Measurements from ENCODE around the gene SMAD6. TPM values are rescaled to one million over a fixed set of nuclear protein-coding genes. Genes with fewer than 3 reads are reported as not detected.

SMAD6 gene
- total and polyA plus RNA-seq, 2 of the 4 experiments (the other 2 are of a cell fraction), result 4.8 to 8.5 TPM

GRCh38 chr15:66780973-66781718, 79.1 kb downstream of the SMAD6 start:
- Histone ChIP-seq H3K27ac (ENCODE audit: insufficient read depth, low read length) (peak overlapping the region; percentile 55; the same call in 1 of the 2 replicates), H2AK5ac (ENCODE audit: low read depth, low read length) (peak overlapping the region; percentile 98), H2BK5ac (ENCODE audit: low read depth, low read length, poor library complexity, severe bottlenecking) (peak overlapping the region; percentile 95), H3K9ac (ENCODE audit: low read depth, low read length) (no peak overlapping the region), H3K27me3 (ENCODE audit: control insufficient read depth, insufficient read depth, low read length) (no peaks in the 10 kb centered on the region), H4K8ac (ENCODE audit: low read depth in 2 of 2, low read length in 2 of 2) (peak overlapping the region; percentile 66 to 95; a peak in 3 of 4 replicates), H3K4ac (ENCODE audit: low read depth, low read length) (peak overlapping the region; percentile 94), H3K4me1 (ENCODE audit: control insufficient read depth, insufficient read depth, low read length) (peaks cover 55% of the 10 kb centered on the region), H3K18ac (ENCODE audit: low read depth, low read length) (no peak overlapping the region), H3K36me3 (ENCODE audit: control insufficient read depth, insufficient read depth, low read length) (peaks cover 5% of the 10 kb centered on the region; the same call in 1 of the 2 replicates), H4K5ac (ENCODE audit: low read depth, low read length) (no peak overlapping the region), H4K91ac (ENCODE audit: insufficient read depth, low read depth, low read length) (peak overlapping the region; percentile 98), H4K20me1 (ENCODE audit: insufficient read depth, low read length) (no peaks in the 10 kb centered on the region), H2BK120ac (ENCODE audit: low read depth, low read length) (peak overlapping the region; percentile 94), H3K56ac (ENCODE audit: extremely low read depth, insufficient read depth, low read length) (no peak overlapping the region), H3K9me1 (ENCODE audit: insufficient read depth, low read length) (peaks cover 54% of the 10 kb centered on the region), H3K4me3 (ENCODE audit: insufficient read depth, low read depth, low read length) (no peak overlapping the region), H3K23ac (ENCODE audit: low read depth, low read length) (no peak overlapping the region), H2BK15ac (ENCODE audit: low read depth, low read length) (peak overlapping the region; percentile 97; the same call in 2 of the 3 replicates), H3K4me2 (ENCODE audit: low read depth, low read length) (no peak overlapping the region), H2AK9ac (replicated peaks; ENCODE audit: low read depth, low read length, poor library complexity) (peak overlapping the region; percentile 93), H3K79me1 (ENCODE audit: low read depth in 1 of 2, low read length in 2 of 2) (peaks cover 34 to 84% of the 10 kb centered on the region in 2 experiments), H2BK20ac (ENCODE audit: low read depth, low read length) (peak overlapping the region; percentile 93), H3K14ac (replicated peaks; ENCODE audit: low read depth, low read length) (peak overlapping the region; percentile 40; the same call in 1 of the 2 replicates), H2AFZ (replicated peaks; ENCODE audit: low read length, poor library complexity) (peak overlapping the region; percentile 43), H3K9me3 (ENCODE audit: control insufficient read depth, insufficient read depth, low read length) (no peaks in the 10 kb centered on the region)
- in situ Hi-C loops (cut with MboI; ENCODE audit: low sequenced_read_pairs) (no loop called here), dilution Hi-C loops (cut with HindIII; ENCODE audit: low sequenced_read_pairs, unreplicated experiment) (no loop called here), intact Hi-C loops (cut with micrococcal nuclease) (no loop called here)
- POLR2A ChIA-PET (ENCODE audit: unreplicated experiment), result no interaction called here
- CTCF ChIA-PET, result interaction anchor here (0.8 kb wide), 1 partner anchor 1251 kb away, joined by 3 read pairs; the partner anchor contains the start of gene HACD3
- no TSS peak for BruUV-seq (replicated peaks)
- no peak for DNase-seq
- no peak for ATAC-seq (ENCODE audit: low read depth)
- WGBS, 2 experiments (ENCODE audit: extremely low coverage in 2 of 2, insufficient read length in 1 of 2), result 99% methylated on average over 48 of the region's 73 CpGs; no CpG with 5 or more reads in 1 of the 2 experiments
- TF ChIP-seq USF2 (IDR thresholded peaks at IDR 0.05; ENCODE audit: low read depth, low read length) (no peak), RCOR1 (IDR thresholded peaks at IDR 0.05; ENCODE audit: insufficient replicate concordance, low read length) (no peak), RFX5 (IDR thresholded peaks at IDR 0.05; ENCODE audit: low read depth, low read length) (no peak), FOS (IDR thresholded peaks at IDR 0.05; ENCODE audit: low read depth, low read length) (no peak), CEBPB (IDR thresholded peaks at IDR 0.05; ENCODE audit: low read depth, low read length) (no peak), SMC3 (IDR thresholded peaks at IDR 0.05; ENCODE audit: low read depth, low read length) (no peak), MAFK (IDR thresholded peaks at IDR 0.05; ENCODE audit: low read depth, low read length) (no peak), CHD1 (IDR thresholded peaks at IDR 0.05; ENCODE audit: low read depth, low read length) (no peak), MXI1 (IDR thresholded peaks at IDR 0.05; ENCODE audit: borderline replicate concordance, low read depth, low read length) (no peak), MAZ (IDR thresholded peaks at IDR 0.05; ENCODE audit: borderline replicate concordance, low read depth, low read length) (no peak), POLR2A (IDR thresholded peaks at IDR 0.05; ENCODE audit: low read depth, low read length) (no peak), RAD21 (IDR thresholded peaks at IDR 0.05; ENCODE audit: low read length) (no peak), NFE2L2 (IDR thresholded peaks at IDR 0.05; ENCODE audit: low read depth, low read length) (no peak)
- TF ChIP-seq, protein P1, sequence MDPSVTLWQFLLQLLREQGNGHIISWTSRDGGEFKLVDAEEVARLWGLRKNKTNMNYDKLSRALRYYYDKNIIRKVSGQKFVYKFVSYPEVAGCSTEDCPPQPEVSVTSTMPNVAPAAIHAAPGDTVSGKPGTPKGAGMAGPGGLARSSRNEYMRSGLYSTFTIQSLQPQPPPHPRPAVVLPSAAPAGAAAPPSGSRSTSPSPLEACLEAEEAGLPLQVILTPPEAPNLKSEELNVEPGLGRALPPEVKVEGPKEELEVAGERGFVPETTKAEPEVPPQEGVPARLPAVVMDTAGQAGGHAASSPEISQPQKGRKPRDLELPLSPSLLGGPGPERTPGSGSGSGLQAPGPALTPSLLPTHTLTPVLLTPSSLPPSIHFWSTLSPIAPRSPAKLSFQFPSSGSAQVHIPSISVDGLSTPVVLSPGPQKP (IDR thresholded peaks at IDR 0.05; ENCODE audit: borderline replicate concordance, low read depth, low read length), result no peak
- TF ChIP-seq, protein P2, sequence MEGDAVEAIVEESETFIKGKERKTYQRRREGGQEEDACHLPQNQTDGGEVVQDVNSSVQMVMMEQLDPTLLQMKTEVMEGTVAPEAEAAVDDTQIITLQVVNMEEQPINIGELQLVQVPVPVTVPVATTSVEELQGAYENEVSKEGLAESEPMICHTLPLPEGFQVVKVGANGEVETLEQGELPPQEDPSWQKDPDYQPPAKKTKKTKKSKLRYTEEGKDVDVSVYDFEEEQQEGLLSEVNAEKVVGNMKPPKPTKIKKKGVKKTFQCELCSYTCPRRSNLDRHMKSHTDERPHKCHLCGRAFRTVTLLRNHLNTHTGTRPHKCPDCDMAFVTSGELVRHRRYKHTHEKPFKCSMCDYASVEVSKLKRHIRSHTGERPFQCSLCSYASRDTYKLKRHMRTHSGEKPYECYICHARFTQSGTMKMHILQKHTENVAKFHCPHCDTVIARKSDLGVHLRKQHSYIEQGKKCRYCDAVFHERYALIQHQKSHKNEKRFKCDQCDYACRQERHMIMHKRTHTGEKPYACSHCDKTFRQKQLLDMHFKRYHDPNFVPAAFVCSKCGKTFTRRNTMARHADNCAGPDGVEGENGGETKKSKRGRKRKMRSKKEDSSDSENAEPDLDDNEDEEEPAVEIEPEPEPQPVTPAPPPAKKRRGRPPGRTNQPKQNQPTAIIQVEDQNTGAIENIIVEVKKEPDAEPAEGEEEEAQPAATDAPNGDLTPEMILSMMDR (conservative IDR thresholded peaks at IDR 0.05; ENCODE audit: low read depth, low read length), result no peak

Data from IMR-90 (cell line).